Measurements from ENCODE around the gene DRD2.

DRD2 gene

DNA sequence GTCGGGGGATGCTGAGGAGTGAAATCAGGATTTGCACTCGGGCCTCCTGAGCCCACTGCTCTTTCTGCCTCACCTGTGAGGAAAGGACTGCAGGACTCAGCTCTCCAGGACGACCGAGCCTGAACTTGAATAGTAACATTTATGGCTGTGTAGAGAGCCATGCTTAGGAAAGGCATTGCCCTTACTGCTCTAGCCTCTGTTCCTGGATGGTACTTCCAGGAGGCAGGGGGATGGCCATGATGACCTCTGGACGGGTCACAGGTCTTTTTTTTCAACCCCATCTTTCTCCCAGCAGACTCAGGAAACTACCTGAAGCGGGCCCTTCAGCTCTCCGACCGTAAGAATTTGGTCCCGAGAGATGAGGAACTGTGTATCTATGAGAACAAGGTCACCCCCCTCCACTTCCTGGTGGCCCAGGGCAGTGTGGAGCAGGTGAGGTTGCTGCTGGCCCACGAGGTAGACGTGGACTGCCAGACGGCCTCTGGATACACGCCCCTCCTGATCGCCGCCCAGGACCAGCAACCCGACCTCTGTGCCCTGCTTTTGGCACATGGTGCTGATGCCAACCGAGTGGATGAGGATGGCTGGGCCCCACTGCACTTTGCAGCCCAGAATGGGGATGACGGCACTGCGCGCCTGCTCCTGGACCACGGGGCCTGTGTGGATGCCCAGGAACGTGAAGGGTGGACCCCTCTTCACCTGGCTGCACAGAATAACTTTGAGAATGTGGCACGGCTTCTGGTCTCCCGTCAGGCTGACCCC, 76.3 kb downstream of the DRD2 start:
- no peak for DNase-seq (ENCODE audit: low read depth)

DNA sequence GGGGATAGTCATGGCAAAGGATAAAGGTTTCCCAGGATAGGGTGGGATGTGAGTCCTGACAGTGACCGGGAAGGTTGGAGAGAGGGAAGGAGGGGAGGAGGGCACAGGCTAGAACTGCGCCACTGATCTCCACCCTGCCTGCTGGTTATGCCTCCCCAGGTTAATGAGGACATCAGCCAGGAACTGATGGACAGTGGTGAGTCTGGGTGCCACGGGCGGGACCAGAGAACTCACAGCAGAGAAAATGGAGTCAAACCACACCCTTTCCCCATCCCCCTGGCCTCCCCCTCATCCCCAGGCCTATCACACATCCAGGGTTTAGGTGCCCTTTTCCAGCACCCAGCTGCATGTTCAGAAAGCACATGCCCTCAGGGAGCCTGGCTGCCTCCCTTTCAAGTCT, 77.4 kb downstream of the DRD2 start:
- DNase-seq (ENCODE audit: low read depth) = no peak

DNA sequence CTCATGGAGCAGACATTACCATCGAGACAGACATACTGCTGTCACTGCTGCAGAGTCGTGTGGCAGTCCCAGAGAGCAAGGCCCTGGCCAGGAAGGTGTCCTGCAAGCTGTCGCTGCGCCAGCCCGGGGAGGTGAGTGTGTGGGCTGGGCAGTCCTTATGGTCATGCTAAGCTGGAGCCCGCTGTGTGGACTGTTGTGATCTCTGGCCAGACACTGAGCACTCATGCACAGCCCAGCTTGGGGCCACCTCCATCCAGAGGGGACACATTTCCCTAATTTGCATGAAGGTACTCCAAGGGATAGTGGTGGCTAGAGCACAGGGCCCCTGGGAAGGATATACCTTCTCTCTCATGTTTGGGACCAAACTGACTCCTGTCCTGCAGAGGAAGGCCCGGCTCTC, 78.0 kb downstream of the DRD2 start:
- no peak for DNase-seq (ENCODE audit: low read depth)

DNA sequence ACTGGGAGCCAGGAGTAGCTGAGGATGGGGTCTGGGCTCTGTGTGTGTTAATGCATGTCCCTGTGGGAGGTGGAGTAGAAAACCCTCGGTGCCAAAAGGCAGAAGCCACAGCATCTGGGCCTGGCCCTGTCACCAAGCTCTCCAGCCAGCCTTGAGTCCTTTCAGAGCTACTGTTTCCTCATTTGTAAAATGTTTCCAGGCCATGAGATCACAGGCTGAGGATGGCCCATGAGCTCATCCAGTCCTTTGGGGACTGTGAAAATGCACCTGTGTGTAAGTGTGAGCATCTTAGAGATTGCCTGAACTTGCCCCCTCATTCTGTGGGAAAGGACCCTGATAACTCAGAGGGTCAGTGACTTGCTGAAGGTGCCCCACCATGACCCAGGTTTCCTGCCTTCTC, 78.5 kb downstream of the DRD2 start:
- DNase-seq (ENCODE audit: low read depth) = no peak

DNA sequence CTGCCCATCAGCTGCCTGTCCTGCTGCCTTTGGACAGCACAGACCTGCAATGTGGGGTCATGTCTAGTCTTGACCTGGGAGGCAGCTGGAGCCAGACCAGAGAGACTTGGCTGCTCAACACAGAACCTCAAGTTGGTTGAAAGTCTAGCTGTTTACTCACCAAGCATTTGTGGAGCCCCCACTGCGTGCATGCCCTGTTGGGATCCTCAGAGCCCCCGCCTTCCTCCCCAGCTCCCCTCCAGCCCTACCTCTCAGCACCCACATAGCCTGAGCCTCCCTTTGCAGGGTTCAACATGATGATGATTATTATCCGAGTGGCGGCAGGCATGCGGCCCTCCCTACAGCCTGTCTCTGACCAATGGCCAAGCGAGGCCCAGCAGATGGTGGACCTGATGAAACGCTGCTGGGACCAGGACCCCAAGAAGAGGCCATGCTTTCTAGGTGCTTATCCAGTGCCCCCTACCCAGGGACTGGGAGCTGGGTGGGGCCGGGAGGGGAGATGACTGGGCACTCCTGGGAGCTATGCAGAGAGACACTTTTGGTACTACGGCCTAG, 79.3 kb downstream of the DRD2 start:
- no peak for DNase-seq (ENCODE audit: low read depth)

DNA sequence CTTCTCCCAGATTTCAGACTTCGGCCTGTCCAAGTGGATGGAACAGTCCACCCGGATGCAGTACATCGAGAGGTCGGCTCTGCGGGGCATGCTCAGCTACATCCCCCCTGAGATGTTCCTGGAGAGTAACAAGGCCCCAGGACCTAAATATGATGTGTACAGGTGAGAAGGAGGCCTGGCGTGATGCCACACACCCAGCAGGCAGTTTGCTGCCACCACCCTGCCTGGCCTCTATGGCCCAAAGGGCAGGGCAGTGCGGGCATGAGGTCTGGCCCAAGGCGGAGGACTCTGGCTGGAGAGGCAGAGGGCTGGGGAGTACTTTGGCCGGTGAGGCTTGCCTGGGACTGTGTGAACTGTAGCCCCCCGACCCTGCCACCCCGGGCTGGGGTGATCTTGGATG, 80.3 kb downstream of the DRD2 start:
- no peak for DNase-seq (ENCODE audit: low read depth)

DNA sequence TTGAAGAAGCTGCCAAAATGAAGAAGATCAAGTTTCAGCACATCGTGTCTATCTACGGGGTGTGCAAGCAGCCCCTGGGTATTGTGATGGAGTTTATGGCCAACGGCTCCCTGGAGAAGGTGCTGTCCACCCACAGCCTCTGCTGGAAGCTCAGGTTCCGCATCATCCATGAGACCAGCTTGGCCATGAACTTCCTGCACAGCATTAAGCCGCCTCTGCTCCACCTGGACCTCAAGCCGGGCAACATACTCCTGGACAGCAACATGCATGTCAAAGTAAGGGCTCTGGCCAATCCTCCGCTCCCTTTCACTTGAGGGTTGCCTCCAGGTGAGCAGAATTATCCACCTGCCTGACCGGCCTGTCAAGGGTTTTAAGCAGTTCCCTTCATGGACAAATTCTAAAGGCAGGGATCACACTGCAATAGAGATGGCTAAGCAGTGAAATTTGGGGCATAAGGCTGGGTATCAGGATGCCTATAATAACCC, 81.7 kb downstream of the DRD2 start:
- no peak for DNase-seq (ENCODE audit: low read depth)

DNA sequence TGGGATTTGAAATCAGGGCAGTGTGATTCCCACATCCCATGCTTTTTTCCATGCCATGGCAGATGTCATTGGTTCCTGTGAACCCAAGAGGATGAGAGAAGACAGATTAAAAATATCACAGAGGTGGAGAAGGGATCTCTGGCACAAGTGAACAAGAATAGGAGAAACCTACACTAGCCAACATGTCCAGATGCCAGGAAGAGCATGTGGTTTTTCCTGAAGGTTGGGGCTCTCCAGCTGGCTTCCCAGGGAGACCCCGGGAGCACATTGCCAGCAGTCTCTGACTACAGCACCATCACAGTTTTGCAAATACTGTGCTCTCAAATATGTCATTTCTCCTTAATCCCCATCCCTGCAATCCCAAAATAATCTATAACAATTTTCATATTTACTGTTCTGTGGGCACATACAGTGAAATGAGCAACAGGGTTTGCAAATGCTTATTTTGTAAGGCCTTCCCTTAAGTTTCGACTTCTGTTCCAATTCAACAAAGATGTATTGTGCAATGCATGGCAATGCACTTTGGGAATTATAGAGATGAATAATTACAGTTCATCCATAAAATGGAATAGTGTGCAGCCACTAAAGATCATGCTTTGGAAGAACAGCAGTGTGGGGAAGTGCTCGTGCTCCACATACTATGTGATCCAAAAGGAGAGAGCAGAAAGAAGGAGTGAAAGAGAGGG, 82.8 kb downstream of the DRD2 start:
- no peak for DNase-seq (ENCODE audit: low read depth)

DNA sequence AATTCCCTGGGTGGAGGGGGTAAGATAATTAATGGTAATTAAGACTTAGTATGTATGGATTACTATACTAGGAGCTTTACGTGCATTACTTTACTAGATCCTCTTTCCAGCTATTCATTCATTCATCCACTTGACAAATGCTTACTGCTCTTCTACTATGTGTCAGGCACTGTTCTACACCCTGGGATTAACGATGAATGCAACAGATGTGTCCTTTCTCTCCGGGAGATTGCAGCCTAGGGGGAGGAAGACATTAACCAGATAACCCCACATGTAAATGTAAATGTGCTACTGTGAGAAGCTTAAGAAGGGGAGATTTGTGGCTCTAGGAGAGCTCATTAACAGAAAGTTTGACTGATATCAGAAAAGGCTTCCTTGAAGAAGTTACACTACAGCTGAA, 85.9 kb downstream of the DRD2 start:
- no peak for DNase-seq (ENCODE audit: low read depth)

DNA sequence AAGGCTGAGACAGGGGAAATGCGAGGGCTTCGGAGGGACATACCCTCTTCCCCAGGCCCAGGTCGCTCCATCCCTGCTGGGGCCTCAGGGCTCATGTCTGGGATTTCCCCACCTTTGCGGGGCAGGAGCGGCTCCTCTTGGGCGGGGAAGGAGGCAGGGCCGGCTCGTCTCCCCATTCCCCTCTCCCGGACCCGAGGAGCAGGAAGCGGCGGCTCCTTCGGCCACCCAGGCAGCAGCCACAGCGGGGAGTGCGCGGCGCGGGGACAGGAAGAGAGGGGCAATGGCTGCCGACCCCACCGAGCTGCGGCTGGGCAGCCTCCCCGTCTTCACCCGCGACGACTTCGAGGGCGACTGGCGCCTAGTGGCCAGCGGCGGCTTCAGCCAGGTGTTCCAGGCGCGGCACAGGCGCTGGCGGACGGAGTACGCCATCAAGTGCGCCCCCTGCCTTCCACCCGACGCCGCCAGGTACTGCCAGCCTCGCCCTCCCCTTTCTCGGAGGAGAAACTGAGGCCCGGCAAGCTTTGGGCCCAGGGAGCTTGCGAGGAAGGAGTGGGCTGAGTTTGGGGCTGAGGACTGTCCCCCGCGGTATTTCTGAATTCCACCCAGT, 87.5 kb downstream of the DRD2 start, which contains the start of gene ANKK1:
Gene ANKK1 (plus strand): TSS at position 175 of the 607 bp plus-strand sequence. CDS start 106 bp downstream, at position 281.
- DNase-seq (ENCODE audit: low read depth) = no peak

DNA sequence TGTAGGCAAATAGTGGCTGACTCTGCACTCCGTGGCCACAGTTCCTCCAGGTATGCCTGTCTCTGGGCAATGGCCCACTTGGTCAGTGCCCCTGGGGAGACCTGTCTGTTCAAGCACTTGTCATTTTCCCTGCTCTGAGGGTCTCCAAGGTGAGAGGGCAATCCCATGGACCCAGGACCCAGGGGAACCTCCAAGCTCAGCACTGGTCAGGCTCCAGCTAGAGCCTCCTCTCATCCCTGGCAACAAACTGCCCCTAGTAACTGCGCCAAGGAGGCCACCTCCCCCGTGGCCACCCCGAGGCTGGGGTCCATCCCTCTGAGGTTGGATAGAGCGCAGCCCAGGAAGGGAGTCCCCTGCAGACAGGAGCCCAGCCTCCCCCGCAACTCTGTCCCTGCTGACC, 88.3 kb downstream of the DRD2 start:
- no peak for DNase-seq (ENCODE audit: low read depth)

DNA sequence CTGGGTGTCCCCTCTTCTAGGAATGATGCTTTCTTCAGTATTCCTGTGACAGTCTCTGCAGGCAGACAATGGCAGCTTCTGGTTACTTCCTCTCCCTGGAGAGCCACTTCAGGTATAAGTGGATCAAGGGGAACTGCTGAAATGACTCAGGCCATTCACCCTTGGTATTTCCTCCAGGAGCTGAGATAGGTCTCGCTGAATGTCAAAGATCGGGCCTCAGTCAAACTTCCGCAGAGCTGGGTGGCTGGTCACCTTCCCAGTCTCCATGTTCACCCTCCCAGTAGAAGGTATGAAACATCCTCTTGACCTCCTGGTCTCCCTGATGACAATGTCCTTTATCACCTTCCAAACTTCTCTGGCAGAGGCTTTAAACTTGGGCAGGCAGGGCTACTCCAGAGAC, 89.4 kb downstream of the DRD2 start:
- no peak for DNase-seq (ENCODE audit: low read depth)

DNA sequence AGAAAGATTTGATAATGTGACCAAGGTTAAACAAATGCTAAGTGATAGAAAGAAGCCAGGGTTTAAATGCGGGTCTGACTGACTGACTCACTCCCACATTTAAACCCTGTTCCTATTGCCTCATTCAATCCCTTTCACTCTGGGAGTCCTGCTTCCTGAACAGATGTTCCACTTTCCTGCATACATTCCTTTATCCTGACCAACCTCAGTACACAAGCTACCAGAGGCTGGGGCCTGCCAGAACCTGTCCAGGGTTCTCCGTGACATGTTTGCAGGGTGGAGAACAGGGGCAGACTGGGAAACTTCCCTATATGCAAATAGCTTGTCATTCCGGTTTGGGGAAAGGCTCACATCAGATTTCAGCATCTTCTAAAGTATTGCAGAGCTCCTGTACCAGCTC, 90.6 kb downstream of the DRD2 start:
- no peak for DNase-seq (ENCODE audit: low read depth)

DNA sequence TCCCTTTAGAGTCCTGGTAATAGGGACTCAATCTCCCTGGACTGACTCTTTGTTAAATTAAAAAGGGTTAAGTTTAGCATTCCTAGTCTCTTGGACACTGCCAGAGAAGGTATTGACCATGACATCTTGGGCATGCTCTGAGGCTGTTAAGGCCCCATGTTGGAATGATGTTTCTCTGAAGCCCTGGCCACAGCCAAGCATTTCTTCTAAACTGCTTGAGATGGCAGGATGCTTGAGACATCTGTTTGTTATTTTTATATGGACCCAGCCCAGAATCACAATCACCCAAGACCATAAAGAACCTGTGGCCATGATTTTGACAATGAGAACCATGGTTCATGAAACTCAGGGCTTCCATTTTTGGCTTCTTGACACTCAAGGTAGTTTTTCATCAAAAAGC, 93.1 kb downstream of the DRD2 start:
- no peak for DNase-seq (ENCODE audit: low read depth)

DNA sequence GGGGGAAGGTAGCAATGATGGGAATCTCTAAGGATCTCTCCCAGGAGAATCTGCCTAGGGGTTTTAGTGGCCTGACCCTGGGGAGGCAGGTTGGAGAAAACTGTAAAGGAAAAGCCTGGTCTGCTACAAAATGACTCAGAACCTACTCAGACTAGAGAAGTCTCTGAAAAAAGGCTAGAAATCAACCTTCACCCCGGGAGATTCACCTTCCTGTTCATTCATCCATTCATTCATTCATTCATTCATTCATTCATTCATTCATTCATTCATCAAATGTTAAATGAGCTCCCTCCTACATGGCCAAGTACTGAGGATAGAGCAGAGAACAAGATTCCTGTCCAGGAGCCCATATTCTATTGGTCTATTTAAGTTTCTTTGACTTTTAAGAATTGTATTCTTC, 96.5 kb downstream of the DRD2 start:
- no peak for DNase-seq (ENCODE audit: low read depth)

DNA sequence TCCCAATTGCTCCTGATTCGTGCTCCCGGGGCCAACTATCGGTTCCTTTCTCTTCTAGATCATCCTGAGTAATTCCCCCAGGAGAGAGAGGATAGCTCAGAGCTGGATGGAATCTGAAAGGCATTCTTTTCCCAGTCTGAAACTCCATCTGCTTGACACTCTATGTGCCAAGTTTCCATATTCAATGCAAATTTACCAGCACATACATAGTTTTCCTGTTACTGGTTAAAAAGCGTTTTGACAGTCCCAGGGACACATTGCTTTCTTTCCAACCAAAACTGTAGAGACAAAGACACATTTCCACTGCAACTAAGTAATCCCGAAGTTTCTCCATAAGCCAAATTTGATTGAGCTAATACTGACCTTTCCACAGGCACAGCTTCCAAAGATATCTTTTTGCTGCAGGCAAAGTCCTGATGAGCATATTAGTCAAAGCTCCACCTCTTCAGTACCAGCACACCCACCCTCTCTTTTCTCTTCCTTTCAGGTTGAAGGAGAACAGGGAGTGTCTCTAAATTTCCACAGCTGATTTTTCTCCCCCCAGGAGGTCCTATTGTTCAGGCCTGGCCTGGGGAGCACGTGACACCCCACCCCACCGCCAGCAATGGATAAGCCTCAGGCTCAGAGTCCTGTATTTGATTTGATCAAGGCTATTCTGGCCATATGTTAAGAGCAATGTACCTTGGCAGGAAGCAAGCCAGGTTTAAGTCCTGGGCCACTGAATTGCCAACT, 97.4 kb downstream of the DRD2 start:
- DNase-seq (ENCODE audit: low read depth) = no peak

DNA sequence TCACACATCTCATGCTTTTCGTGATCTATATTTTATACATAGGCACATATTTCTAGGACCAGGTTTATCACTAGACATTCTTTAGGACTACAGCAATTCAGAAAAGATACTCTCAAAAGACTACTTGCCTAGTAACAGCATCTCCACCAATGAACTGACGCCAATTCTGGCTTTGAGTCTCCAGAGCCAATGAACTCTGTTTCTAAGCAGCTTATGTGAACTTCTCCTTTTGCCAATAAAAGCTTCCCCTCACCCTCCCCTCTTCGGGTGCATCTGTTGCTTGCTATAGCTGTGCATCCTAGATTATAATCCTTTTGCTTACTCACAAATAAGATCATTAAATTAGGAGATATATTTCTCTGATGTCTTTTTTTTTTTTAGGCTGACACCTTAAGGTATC, 99.0 kb downstream of the DRD2 start:
- no peak for DNase-seq (ENCODE audit: low read depth)

DNA sequence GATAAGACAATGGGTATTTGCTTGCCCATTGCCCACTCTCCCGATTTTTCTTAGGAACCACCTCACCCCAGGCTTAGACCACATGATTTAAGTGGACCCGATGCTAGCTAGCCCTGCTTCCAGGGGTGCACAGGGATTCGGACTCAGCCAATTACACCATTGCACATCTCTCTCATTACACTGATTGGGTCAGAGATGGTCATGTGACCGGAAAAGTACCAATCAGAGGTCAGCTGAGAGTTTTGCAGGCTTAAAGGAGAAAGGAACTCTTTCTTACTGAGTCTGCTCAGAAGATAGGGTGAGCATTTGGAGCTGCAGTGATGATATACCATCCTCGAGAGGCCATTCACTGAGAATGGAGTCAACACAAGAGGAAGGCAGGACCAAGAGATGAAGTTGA, 99.8 kb downstream of the DRD2 start:
- no peak for DNase-seq (ENCODE audit: low read depth)

DNA sequence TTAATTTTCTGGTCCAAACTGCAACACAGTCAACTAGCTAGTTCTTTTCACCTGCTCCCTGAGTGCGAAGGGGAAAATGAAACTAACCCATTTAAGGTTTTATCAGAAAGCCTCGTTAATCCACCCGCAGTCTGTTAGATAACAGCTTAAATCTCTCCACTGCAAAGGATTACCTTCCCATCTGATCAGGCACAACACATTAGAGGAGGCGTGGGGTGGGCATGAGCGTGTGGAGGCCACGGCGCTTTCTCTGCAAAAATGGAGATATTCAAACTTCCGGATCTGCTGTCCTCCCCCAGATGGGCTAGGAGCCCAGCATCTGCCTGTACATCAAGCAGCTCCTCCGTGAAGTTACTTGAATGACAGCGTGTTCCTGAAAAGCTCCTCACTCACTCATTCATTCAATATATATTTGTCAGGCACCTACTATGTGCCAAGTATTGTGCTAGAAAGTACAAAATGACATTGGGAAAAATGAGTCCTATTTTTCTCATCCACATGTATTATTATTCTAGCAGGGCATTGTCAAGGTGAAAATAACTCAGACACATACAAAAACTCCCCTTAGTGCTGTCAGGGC, 101.1 kb downstream of the DRD2 start:
- DNase-seq (ENCODE audit: low read depth) = no peak

DNA sequence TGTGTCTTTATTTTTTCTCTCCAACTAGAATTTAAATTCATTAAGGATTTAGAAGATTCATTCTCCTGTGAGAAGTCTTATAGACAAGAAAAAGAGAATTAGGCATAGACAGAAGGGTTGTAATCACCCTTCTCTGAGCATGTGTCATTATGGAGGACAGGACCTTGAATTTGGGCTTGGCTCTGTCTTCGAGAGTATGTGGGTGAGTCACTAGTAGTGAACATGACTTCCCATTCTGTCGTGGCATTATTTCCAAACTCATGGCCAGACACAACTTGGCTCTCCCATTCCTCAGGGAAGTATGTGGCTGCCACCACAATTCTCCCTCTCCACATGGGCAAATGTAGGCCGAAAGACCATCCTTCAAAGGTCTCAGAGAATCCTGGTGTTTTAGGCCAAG, 101.9 kb downstream of the DRD2 start:
- no peak for DNase-seq (ENCODE audit: low read depth)

DNA sequence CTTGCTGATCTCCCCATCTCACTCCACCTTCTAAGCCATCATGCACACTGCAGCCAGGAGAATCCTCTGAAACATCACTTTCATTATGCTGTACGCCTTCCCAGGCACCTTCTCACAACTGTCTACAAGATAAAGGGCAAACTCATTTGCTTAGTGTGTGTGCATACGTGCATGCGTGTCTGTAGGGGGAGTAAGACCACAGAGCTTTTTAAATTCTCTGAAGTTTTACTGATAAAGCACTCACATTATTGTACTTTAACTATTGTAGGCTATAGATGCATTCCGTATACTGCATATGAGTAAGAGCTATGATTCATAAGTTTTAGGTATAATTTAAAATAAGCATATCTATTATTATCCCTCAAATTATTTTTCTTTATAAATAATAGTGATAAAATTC, 102.9 kb downstream of the DRD2 start:
- no peak for DNase-seq (ENCODE audit: low read depth)

DNA sequence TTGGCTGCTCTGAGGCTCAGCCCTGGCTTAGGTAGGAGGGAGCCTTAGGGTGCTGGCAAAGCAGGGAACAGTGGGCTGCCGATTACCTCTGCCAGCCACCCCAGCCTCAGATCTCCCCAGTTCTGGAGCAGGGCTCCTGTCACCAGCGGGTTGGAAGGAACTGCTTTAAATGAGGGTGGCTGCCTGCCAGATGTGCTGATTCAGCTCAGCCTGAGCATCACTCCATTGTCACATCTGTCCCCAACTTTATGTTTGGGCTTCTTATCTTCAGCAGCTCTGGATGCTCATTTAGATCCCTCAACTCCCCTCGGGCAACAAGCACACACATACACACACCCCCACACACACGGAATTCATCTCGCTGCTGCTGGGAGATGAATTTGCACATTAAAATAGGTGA, 104.6 kb downstream of the DRD2 start:
- DNase-seq (ENCODE audit: low read depth) = no peak
